OCI-LY1 (cell line): ENCODE results near the gene OSER1.
"Not testable (repeated sequence)": the region's sequence is repeated elsewhere in the genome, so short reads cannot be mapped to it uniquely, and the experiment has no call there.

Experiments used
- H2AFZ ChIP-seq: fragments of 200-600 bp; sonication (generic), shearing (Covaris generic); 2 replicates; pipeline ENCODE4 v1.6.0; 2014; ENCODE audit warnings: antibody characterized with exemption, mild to moderate bottlenecking, low read length
- H3F3A ChIP-seq: fragments of 200-600 bp; sonication (generic), shearing (Covaris generic); 2 replicates; pipeline ENCODE4 v1.6.0; 2014; ENCODE audit warnings: mild to moderate bottlenecking, antibody characterized with exemption, low read length, moderate library complexity; ENCODE audit not compliant: insufficient read depth
- H3K27ac ChIP-seq: fragments of 200-600 bp; sonication (generic); 2 replicates; pipeline ENCODE4 v1.5.1; 2014; ENCODE audit warnings: low read length, mixed run types, mild to moderate bottlenecking, low read depth; ENCODE audit not compliant: poor library complexity, severe bottlenecking
- H3K27me3 ChIP-seq: fragments of 200-600 bp; sonication (generic); 2 replicates; pipeline ENCODE4 v1.6.0; 2014; ENCODE audit warnings: antibody characterized with exemption, mild to moderate bottlenecking, low read length, moderate library complexity; ENCODE audit not compliant: insufficient read depth
- H3K36me3 ChIP-seq: fragments of 200-600 bp; sonication (generic); 2 replicates; pipeline ENCODE4 v1.6.1; 2014; ENCODE audit warnings: mild to moderate bottlenecking, antibody characterized with exemption, low read length, moderate library complexity, mixed read lengths; ENCODE audit not compliant: insufficient read depth
- H3K4me1 ChIP-seq: fragments of 200-600 bp; sonication (generic); 2 replicates; pipeline ENCODE4 v1.5.1; 2014; ENCODE audit warnings: mild to moderate bottlenecking, low read length, moderate library complexity; ENCODE audit not compliant: insufficient read depth, severe bottlenecking
- H3K4me2 ChIP-seq: fragments of 200-600 bp; sonication (generic), shearing (Covaris generic); 2 replicates; pipeline ENCODE4 v1.6.1; 2014; ENCODE audit warnings: low read length
- H3K4me3 ChIP-seq: fragments of 200-600 bp; sonication (generic); 2 replicates; pipeline ENCODE4 v1.5.1; 2014; ENCODE audit warnings: low read length, low read depth, mild to moderate bottlenecking, mixed read lengths; ENCODE audit not compliant: poor library complexity, severe bottlenecking
- H3K79me2 ChIP-seq: fragments of 200-600 bp; shearing (Covaris generic); 2 replicates; pipeline ENCODE4 v1.6.1; 2016; ENCODE audit warnings: mixed run types, low read length, mixed read lengths; ENCODE audit not compliant: insufficient read depth
- H3K9ac ChIP-seq: fragments of 200-600 bp; sonication (generic), shearing (Covaris generic); 2 replicates; pipeline ENCODE4 v1.6.1; 2014; ENCODE audit warnings: mild to moderate bottlenecking, low read length, mixed read lengths
- H3K9me2 ChIP-seq: fragments of 200-600 bp; sonication (generic), shearing (Covaris generic); 2 replicates; pipeline ENCODE4 v1.6.1; 2014; ENCODE audit warnings: low read depth, mild to moderate bottlenecking, low read length, mixed read lengths
- H3K9me3 ChIP-seq: fragments of 200-600 bp; shearing (Covaris generic); 2 replicates; pipeline ENCODE4 v1.6.1; 2014; ENCODE audit warnings: low read length, mixed read lengths
- H4K20me1 ChIP-seq: fragments of 200-600 bp; sonication (generic), shearing (Covaris generic); 2 replicates; pipeline ENCODE4 v1.6.0; 2016; ENCODE audit warnings: mild to moderate bottlenecking, low read length; ENCODE audit not compliant: insufficient read depth
- CTCF ChIP-seq: fragments of 200-600 bp; sonication (generic), shearing (Covaris generic); IDR thresholded peaks from 2 replicates; pipeline ENCODE4 v1.5.1; 2017; ENCODE audit warnings: mild to moderate bottlenecking, antibody characterized with exemption, low read length, moderate library complexity, mixed read lengths
- EZH2 ChIP-seq: fragments of 200-600 bp; sonication (generic), shearing (Covaris generic); IDR thresholded peaks from 2 replicates; pipeline ENCODE4 v1.8.0; 2017; ENCODE audit warnings: borderline replicate concordance, mixed run types, mild to moderate bottlenecking, antibody characterized with exemption, low read length, moderate library complexity, mixed read lengths

The OSER1 gene

GRCh38 chr20:44247131-44247571 lies 36.6 kb upstream of the OSER1 start, which contains the start of gene GDAP1L1:
TSS of gene GDAP1L1 (plus strand) at chr20:44247308. CDS start at chr20:44247335, 27 bp downstream.
- Histone ChIP-seq H4K20me1 (no peaks in the 10 kb centered on the region), H3K27me3 (0 out of 2 replicates have a peak, but pooled peaks cover 2% of the 10 kb centered on the region), H3K4me3 (no peak within 1 kb of the TSS), H3K4me1 (no peaks in the 10 kb centered on the region), H3K36me3 (no peaks in the 10 kb centered on the region), H3K9ac (no peak within 1 kb of the TSS), H3K79me2 (no peaks in the 10 kb centered on the region), H3K9me2 (no peaks in the 10 kb centered on the region), H3K9me3 (no peaks in the 10 kb centered on the region), H3F3A (no peaks in the 10 kb centered on the region), H3K27ac (no peak within 1 kb of the TSS), H3K4me2 (no peak within 1 kb of the TSS), H2AFZ (no peak within 1 kb of the TSS)
- TF ChIP-seq CTCF, result no peak

- no peaks in the 10 kb centered on the region for H4K20me1 ChIP-seq
- no peaks in the 10 kb centered on the region for H3F3A ChIP-seq
- TF ChIP-seq EZH2, result no peak
- no peak for TF ChIP-seq CTCF
- no peaks in the 10 kb centered on the region for H3K9me3 ChIP-seq
- no peak overlapping the region for H2AFZ ChIP-seq
- H3K9ac ChIP-seq, result no peak overlapping the region
- no peaks in the 10 kb centered on the region for H3K79me2 ChIP-seq
- H3K4me3 ChIP-seq, result no peak overlapping the region
- no peaks in the 10 kb centered on the region for H3K36me3 ChIP-seq
- H3K4me1 ChIP-seq, result no peaks in the 10 kb centered on the region
- H3K27me3 ChIP-seq, result 0 out of 2 replicates have a peak, but pooled peaks cover 3% of the 10 kb centered on the region
- no peak overlapping the region for H3K4me2 ChIP-seq
- H3K9me2 ChIP-seq, result no peaks in the 10 kb centered on the region
- H3K27ac ChIP-seq, result no peak overlapping the region
Observed at GRCh38 chr20:44245977-44246376, 35.4 kb upstream of the OSER1 start.

- TF ChIP-seq CTCF (no peak), EZH2 (no peak)
- no peaks in the 10 kb centered on the region for H4K20me1 ChIP-seq
- H3K27ac ChIP-seq, result no peak overlapping the region
- no peaks in the 10 kb centered on the region for H3K79me2 ChIP-seq
- 0 out of 2 replicates have a peak, but pooled peaks cover 3% of the 10 kb centered on the region for H3K27me3 ChIP-seq
- H3K9ac ChIP-seq, result no peak overlapping the region
- no peaks in the 10 kb centered on the region for H3K36me3 ChIP-seq
- H3K4me1 ChIP-seq, result no peaks in the 10 kb centered on the region
- no peak overlapping the region for H3K4me2 ChIP-seq
- H3F3A ChIP-seq, result no peaks in the 10 kb centered on the region
- H3K9me2 ChIP-seq, result no peaks in the 10 kb centered on the region
- no peaks in the 10 kb centered on the region for H3K9me3 ChIP-seq
- H3K4me3 ChIP-seq, result no peak overlapping the region
- no peak overlapping the region for H2AFZ ChIP-seq
Observed at GRCh38 chr20:44241796-44242195, 31.2 kb upstream of the OSER1 start.

GRCh38 chr20:44236840-44237239 lies 26.3 kb upstream of the OSER1 start:
- not testable (repeated sequence) for H3K9me2 ChIP-seq, H3K27ac ChIP-seq, H3K4me2 ChIP-seq, H3K4me1 ChIP-seq, H3K9ac ChIP-seq, H3K79me2 ChIP-seq, H3K9me3 ChIP-seq, H4K20me1 ChIP-seq, H3F3A ChIP-seq, H3K36me3 ChIP-seq, H2AFZ ChIP-seq, H3K27me3 ChIP-seq, H3K4me3 ChIP-seq
